Measurements from ENCODE around the gene SLC39A3. TPM values are rescaled to one million over a fixed set of nuclear protein-coding genes. Genes with fewer than 3 reads are reported as not detected.

Gene SLC39A3
- total and polyA plus RNA-seq, 2 experiments from 2014 or later = 33.5 to 47.4 TPM

GRCh38 chr19:2747349-2747748 is 7.5 kb upstream of the SLC39A3 start (continued):
- TF ChIP-seq REST (IDR thresholded peaks at IDR 0.05; ENCODE audit: unreplicated experiment) (no peak), CREB1 (CRISPR knock-in tag; IDR thresholded peaks at IDR 0.05; ENCODE audit: low read depth) (no peak), ZNF114 (CRISPR knock-in tag; IDR thresholded peaks at IDR 0.05) (no peak)

- ATAC-seq (no peak), DNase-seq (ENCODE audit: low spot score) (no peak)
- Histone ChIP-seq H3F3A (replicated peaks; ENCODE audit: low read depth) (0 out of 2 replicates have a peak, but pooled peaks cover 3% of the 10 kb centered on the region), H3K9me2 (ENCODE audit: insufficient read depth) (no peaks in the 10 kb centered on the region), H3K27ac (ENCODE audit: low read depth) (no peak overlapping the region), H3K27me3 (ENCODE audit: insufficient read depth) (no peaks in the 10 kb centered on the region), H3K4me2 (no peak overlapping the region), H3K36me3 (ENCODE audit: insufficient read depth) (no peaks in the 10 kb centered on the region), H2AFZ (no peak overlapping the region), H4K20me1 (replicated peaks; ENCODE audit: insufficient read depth) (no peaks in the 10 kb centered on the region), H3K4me3 (no peak overlapping the region), H3K79me2 (replicated peaks; ENCODE audit: insufficient read depth) (peaks cover 3% of the 10 kb centered on the region; the same call in 1 of the 2 replicates), H3K4me1 (ENCODE audit: insufficient read depth) (peaks cover 3% of the 10 kb centered on the region; the same call in 1 of the 2 replicates)
- 0 out of 3 replicates have a peak, but pooled peaks cover 2% of the 10 kb centered on the region for H3K36me3 Mint-ChIP-seq (ENCODE audit: low read depth)
- no peak for TF ChIP-seq ETS1 (IDR thresholded peaks at IDR 0.05)
- TF ChIP-seq CREB1 (CRISPR knock-in tag; IDR thresholded peaks at IDR 0.05; ENCODE audit: low read depth) = no peak
- TF ChIP-seq POLR2AphosphoS5 (IDR thresholded peaks at IDR 0.05; ENCODE audit: low read depth) = no peak
- no peak for TF ChIP-seq ZNF462 (CRISPR knock-in tag; IDR thresholded peaks at IDR 0.05)
- TF ChIP-seq REST (IDR thresholded peaks at IDR 0.05; ENCODE audit: unreplicated experiment) = no peak
- TF ChIP-seq EZH2 (IDR thresholded peaks at IDR 0.05; ENCODE audit: low read depth, unreplicated experiment) = no peak
- no peak for TF ChIP-seq ZNF114 (CRISPR knock-in tag; IDR thresholded peaks at IDR 0.05)
- H3K4me3 Mint-ChIP-seq = no peak overlapping the region
- H3K27ac Mint-ChIP-seq = no peak overlapping the region
- no peaks in the 10 kb centered on the region for H3K9me3 Mint-ChIP-seq
- H3K4me1 Mint-ChIP-seq = peaks cover 2% of the 10 kb centered on the region; the same call in 2 of the 3 replicates
- H3K27me3 Mint-ChIP-seq (ENCODE audit: insufficient read depth, low read depth, poor library complexity) = peaks cover 9% of the 10 kb centered on the region
Observed at GRCh38 chr19:2744113-2744512, 4.3 kb upstream of the SLC39A3 start.

All from GM23338 (cell line).